Hepatocyte (in vitro differentiated cells): ENCODE data around the gene TRMT61A. TPM values are rescaled to one million over a fixed set of nuclear protein-coding genes. Genes with fewer than 3 reads are reported as not detected.

ENCODE experiments used
- DNase-seq: peaks from one replicate; pipeline ENCODE4 v3.0.0-alpha.2; 2016; ENCODE audit warnings: low spot score
- H2AFZ ChIP-seq: fragments of 200-600 bp; sonication (generic); 2 replicates; pipeline ENCODE4 v1.6.0; 2016; ENCODE audit warnings: antibody characterized with exemption, mild to moderate bottlenecking
- H3K27ac ChIP-seq: fragments of 200-600 bp; sonication (generic); 2 replicates; pipeline ENCODE4 v1.5.1; 2016; ENCODE audit warnings: mild to moderate bottlenecking
- H3K27me3 ChIP-seq: fragments of 200-600 bp; sonication (generic); 2 replicates; pipeline ENCODE4 v1.6.1; 2016
- H3K36me3 ChIP-seq: fragments of 200-600 bp; sonication (generic); replicated peaks from 2 replicates; pipeline ENCODE4 v1.5.1; 2016; ENCODE audit warnings: low read depth; ENCODE audit not compliant: insufficient read depth
- H3K4me1 ChIP-seq: fragments of 200-600 bp; sonication (generic); 2 replicates; pipeline ENCODE4 v1.5.1; 2016; ENCODE audit warnings: mild to moderate bottlenecking, moderate library complexity; ENCODE audit not compliant: insufficient read depth
- H3K4me2 ChIP-seq: fragments of 200-600 bp; sonication (generic); 2 replicates; pipeline ENCODE4 v1.6.0; 2016
- H3K4me3 ChIP-seq: fragments of 200-600 bp; sonication (generic); 2 replicates; pipeline ENCODE4 v1.5.1; 2016; ENCODE audit warnings: mild to moderate bottlenecking
- H3K79me2 ChIP-seq: fragments of 200-600 bp; sonication (generic); 2 replicates; pipeline ENCODE4 v1.6.0; 2017; ENCODE audit warnings: mild to moderate bottlenecking
- H3K9me2 ChIP-seq: fragments of 200-600 bp; sonication (generic); replicated peaks from 2 replicates; pipeline ENCODE4 v1.6.0; 2017; ENCODE audit warnings: mild to moderate bottlenecking; ENCODE audit not compliant: insufficient read depth
- H3K9me3 ChIP-seq: fragments of 200-600 bp; sonication (generic); 2 replicates; pipeline ENCODE4 v1.5.1; 2016; ENCODE audit warnings: low read depth, mild to moderate bottlenecking
- H4K20me1 ChIP-seq: fragments of 200-600 bp; sonication (generic); 2 replicates; pipeline ENCODE4 v1.6.0; 2016; ENCODE audit warnings: mild to moderate bottlenecking; ENCODE audit not compliant: insufficient read depth, poor library complexity, severe bottlenecking
- CTCF ChIP-seq: fragments of 200-600 bp; sonication (generic); IDR thresholded peaks from 2 replicates; pipeline ENCODE4 v1.5.1; 2016; ENCODE audit warnings: antibody characterized with exemption, mild to moderate bottlenecking; ENCODE audit not compliant: poor library complexity
- EZH2 ChIP-seq: fragments of 200-600 bp; sonication (generic); IDR thresholded peaks from 2 replicates; pipeline ENCODE4 v1.6.1; 2016; ENCODE audit warnings: antibody characterized with exemption, mild to moderate bottlenecking, borderline replicate concordance
- EZH2phosphoT487 ChIP-seq: fragments of 200-600 bp; sonication (generic); IDR thresholded peaks from one replicate; pipeline ENCODE4 v1.6.1; 2018; ENCODE audit warnings: antibody characterized with exemption, mild to moderate bottlenecking, low read depth, moderate library complexity; ENCODE audit not compliant: unreplicated experiment, severe bottlenecking
- WGBS: methylation state at CpG from one replicate; pipeline ENCODE4 v1.1.6; 2016; ENCODE audit warnings: low lambda C conversion rate; ENCODE audit errors: missing lambda C conversion rate; 5-methylcytosine and 5-hydroxymethylcytosine counted together
- polyA plus RNA-seq: library from polyadenylated mRNA; unstranded; fragments of >200 nt; fragmentation: Nextera tagmentation; extraction: Ambion mirVana; gene quantifications from 2 replicates; pipeline ENCODE4 v1.2.1, GENCODE V29; 2016
- total RNA-seq: library from RNA; depleted of rRNA; stranded (reverse); fragments of >200 nt; gene quantifications from 2 replicates; pipeline ENCODE4 v1.2.3, GENCODE V29; 2014

Gene TRMT61A
- total and polyA plus RNA-seq, 2 experiments from 2014 or later: 8.9 to 13.2 TPM

GRCh38 chr14:103555559-103556337, 26.8 kb downstream of the TRMT61A start:
- Histone ChIP-seq H3K27ac (no peak overlapping the region), H3K4me2 (no peak overlapping the region), H3K9me3 (no peaks in the 10 kb centered on the region), H3K79me2 (peaks cover 55% of the 10 kb centered on the region), H2AFZ (no peak overlapping the region), H3K4me1 (peaks cover 2% of the 10 kb centered on the region), H3K4me3 (no peak overlapping the region), H3K9me2 (no peaks in the 10 kb centered on the region), H4K20me1 (peaks cover 25% of the 10 kb centered on the region), H3K36me3 (no peaks in the 10 kb centered on the region), H3K27me3 (no peaks in the 10 kb centered on the region)
- WGBS: 91% methylated on average over 14 of the region's 15 CpGs
- TF ChIP-seq EZH2phosphoT487 (no peak), CTCF (no peak), EZH2 (no peak)
- no peak for DNase-seq

GRCh38 chr14:103556946-103557758, 28.2 kb downstream of the TRMT61A start:
- Histone ChIP-seq H3K4me2 (no peak overlapping the region), H3K27me3 (no peaks in the 10 kb centered on the region), H3K27ac (no peak overlapping the region), H4K20me1 (peaks cover 35% of the 10 kb centered on the region), H3K4me1 (peaks cover 12% of the 10 kb centered on the region), H3K79me2 (peaks cover 69% of the 10 kb centered on the region), H3K4me3 (no peak overlapping the region), H3K9me2 (no peaks in the 10 kb centered on the region), H2AFZ (no peak overlapping the region), H3K9me3 (no peaks in the 10 kb centered on the region), H3K36me3 (no peaks in the 10 kb centered on the region)
- no peak for DNase-seq
- 87% methylated on average over 15 of the region's 15 CpGs for WGBS
- TF ChIP-seq EZH2phosphoT487: no peak
- TF ChIP-seq EZH2: no peak
- TF ChIP-seq CTCF: no peak

- Histone ChIP-seq H3K9me2 (no peaks in the 10 kb centered on the region), H3K36me3 (no peaks in the 10 kb centered on the region), H3K4me3 (no peak overlapping the region), H4K20me1 (peaks cover 35% of the 10 kb centered on the region), H3K27ac (peak overlapping the region; percentile 26), H3K27me3 (no peaks in the 10 kb centered on the region), H3K4me1 (peaks cover 12% of the 10 kb centered on the region), H3K79me2 (peaks cover 76% of the 10 kb centered on the region), H2AFZ (no peak overlapping the region), H3K9me3 (no peaks in the 10 kb centered on the region), H3K4me2 (no peak overlapping the region)
- no peak for DNase-seq
- TF ChIP-seq CTCF (no peak), EZH2phosphoT487 (no peak), EZH2 (no peak)
- WGBS: 89% methylated on average over 16 of the region's 16 CpGs
These were observed 29.3 kb downstream of the TRMT61A start for GRCh38 chr14:103558071-103558882.
